Measurements from ENCODE around the gene UVRAG. TPM values are rescaled to one million over a fixed set of nuclear protein-coding genes. Genes with fewer than 3 reads are reported as not detected.

The UVRAG gene
- total RNA-seq, 4 donors from 2014 or later = 14.6 to 28.0 (median 20.7) TPM

GRCh38 chr11:76147106-76147740 lies 332.2 kb downstream of the UVRAG start:
- DNase-seq (ENCODE audit: low spot score in 2 of 2) = no peak
- TF ChIP-seq POLR2A (IDR thresholded peaks at IDR 0.05) (no peak), CTCF (IDR thresholded peaks at IDR 0.05) (no peak)
- WGBS, 2 donors = 88% methylated on average over 14 of the region's 14 CpGs
- H3K4me3 ChIP-seq (ENCODE audit: low read depth, poor library complexity, severe bottlenecking) = no peak overlapping the region
- intact Hi-C loops (cut with DNase I; ENCODE audit: low total_unique reads) = no loop called here

- 92 to 97% methylated on average over 6 of the region's 6 CpGs for WGBS, 2 donors
- DNase-seq (ENCODE audit: low spot score in 2 of 2) = no peak
- TF ChIP-seq CTCF (IDR thresholded peaks at IDR 0.05) (no peak), POLR2A (IDR thresholded peaks at IDR 0.05) (no peak)
- intact Hi-C loops (cut with DNase I; ENCODE audit: low total_unique reads) = no loop called here
- H3K4me3 ChIP-seq (ENCODE audit: low read depth, poor library complexity, severe bottlenecking) = no peak overlapping the region
Observed at GRCh38 chr11:76148231-76148630, 333.2 kb downstream of the UVRAG start.

- WGBS, 2 donors = 81 to 92% methylated on average over 17 of the region's 17 CpGs
- intact Hi-C loops (cut with DNase I; ENCODE audit: low total_unique reads) = no loop called here
- TF ChIP-seq CTCF (IDR thresholded peaks at IDR 0.05) (no peak), POLR2A (IDR thresholded peaks at IDR 0.05) (no peak)
- DNase-seq (ENCODE audit: low spot score in 2 of 2) = peak in 1 of 2 donors; percentile 77
- H3K4me3 ChIP-seq (ENCODE audit: low read depth, poor library complexity, severe bottlenecking) = no peak overlapping the region
Observed at GRCh38 chr11:76148941-76149613, 334.1 kb downstream of the UVRAG start.

GRCh38 chr11:76149713-76150112 lies 334.7 kb downstream of the UVRAG start:
- no peak for DNase-seq (ENCODE audit: low spot score in 2 of 2)
- intact Hi-C loops (cut with DNase I; ENCODE audit: low total_unique reads) = loop anchor here (5.0 kb wide), 1 partner anchor 252 kb away; no protein-coding TSS in a partner anchor
- no peak overlapping the region for H3K4me3 ChIP-seq (ENCODE audit: low read depth, poor library complexity, severe bottlenecking)
- no peak for TF ChIP-seq POLR2A (IDR thresholded peaks at IDR 0.05)
- TF ChIP-seq CTCF (IDR thresholded peaks at IDR 0.05) = no peak
- WGBS, 2 donors = 91 to 95% methylated on average over 6 of the region's 6 CpGs

- TF ChIP-seq CTCF (IDR thresholded peaks at IDR 0.05) (no peak), POLR2A (IDR thresholded peaks at IDR 0.05) (no peak)
- intact Hi-C loops (cut with DNase I; ENCODE audit: low total_unique reads) = loop anchor here (5.0 kb wide), 1 partner anchor 253 kb away; no protein-coding TSS in a partner anchor
- H3K4me3 ChIP-seq (ENCODE audit: low read depth, poor library complexity, severe bottlenecking) = no peak overlapping the region
- DNase-seq (ENCODE audit: low spot score in 2 of 2) = peak in 1 of 2 donors; percentile 76
- 96 to 98% methylated on average over 4 of the region's 4 CpGs for WGBS, 2 donors
Observed at GRCh38 chr11:76150141-76150540, 335.1 kb downstream of the UVRAG start.

Data from lower leg skin (tissue), 4 donors.